ENCODE results near the gene PCDH7. TPM values are rescaled to one million over a fixed set of nuclear protein-coding genes. Genes with fewer than 3 reads are reported as not detected.

Gene PCDH7
- total and polyA plus RNA-seq, 2 donors from 2014 or later, result 1.4 to 10.2 TPM

GRCh38 chr4:30722092-30722358 lies 1.9 kb downstream of the PCDH7 start:
- no peak for DNase-seq
- intact Hi-C loops (cut with DNase I), result no loop called here
- H3K27me3 ChIP-seq (ENCODE audit: control insufficient read depth, insufficient read depth, low read length), result peaks cover 7% of the 10 kb centered on the region

GRCh38 chr4:30722359-30723200 lies 2.4 kb downstream of the PCDH7 start:
- intact Hi-C loops (cut with DNase I), result no loop called here
- H3K27ac ChIP-seq (ENCODE audit: low read depth in 2 of 2, low read length in 2 of 2), result no peak overlapping the region
- peaks cover 7% of the 10 kb centered on the region for H3K27me3 ChIP-seq (ENCODE audit: control insufficient read depth, insufficient read depth, low read length)
- H3K9ac ChIP-seq (ENCODE audit: low read length in 3 of 3), result peak overlapping the region in 1 of 3 donors; percentile 14
- no peaks in the 10 kb centered on the region for H3K9me3 ChIP-seq (ENCODE audit: control insufficient read depth in 2 of 3, insufficient read depth in 1 of 3, low read length in 3 of 3)
- H3K4me1 ChIP-seq (ENCODE audit: control insufficient read depth in 2 of 3, insufficient read depth in 2 of 3, low read depth in 1 of 3, low read length in 3 of 3), result peaks cover 0 to 19% (median 0%) of the 10 kb centered on the region in 3 donors
- no peaks in the 10 kb centered on the region for H3K36me3 ChIP-seq (ENCODE audit: control insufficient read depth in 2 of 3, insufficient read depth in 3 of 3, low read length in 3 of 3)
- FAIRE-seq (no peak), DNase-seq (peak in 4 of 5 donors; percentile 26 to 78 (median 49))
- peak overlapping the region; percentile 20 to 62 (median 45) for H3K4me3 ChIP-seq (ENCODE audit: low read length in 3 of 3)
- TF ChIP-seq, protein P1, sequence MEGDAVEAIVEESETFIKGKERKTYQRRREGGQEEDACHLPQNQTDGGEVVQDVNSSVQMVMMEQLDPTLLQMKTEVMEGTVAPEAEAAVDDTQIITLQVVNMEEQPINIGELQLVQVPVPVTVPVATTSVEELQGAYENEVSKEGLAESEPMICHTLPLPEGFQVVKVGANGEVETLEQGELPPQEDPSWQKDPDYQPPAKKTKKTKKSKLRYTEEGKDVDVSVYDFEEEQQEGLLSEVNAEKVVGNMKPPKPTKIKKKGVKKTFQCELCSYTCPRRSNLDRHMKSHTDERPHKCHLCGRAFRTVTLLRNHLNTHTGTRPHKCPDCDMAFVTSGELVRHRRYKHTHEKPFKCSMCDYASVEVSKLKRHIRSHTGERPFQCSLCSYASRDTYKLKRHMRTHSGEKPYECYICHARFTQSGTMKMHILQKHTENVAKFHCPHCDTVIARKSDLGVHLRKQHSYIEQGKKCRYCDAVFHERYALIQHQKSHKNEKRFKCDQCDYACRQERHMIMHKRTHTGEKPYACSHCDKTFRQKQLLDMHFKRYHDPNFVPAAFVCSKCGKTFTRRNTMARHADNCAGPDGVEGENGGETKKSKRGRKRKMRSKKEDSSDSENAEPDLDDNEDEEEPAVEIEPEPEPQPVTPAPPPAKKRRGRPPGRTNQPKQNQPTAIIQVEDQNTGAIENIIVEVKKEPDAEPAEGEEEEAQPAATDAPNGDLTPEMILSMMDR (IDR thresholded peaks at IDR 0.05; ENCODE audit: borderline replicate concordance, extremely low read depth, insufficient read depth), result no peak

More at GRCh38 chr4:30722092-30722358, 1.9 kb downstream of the PCDH7 start:
- no peaks in the 10 kb centered on the region for H3K9me3 ChIP-seq (ENCODE audit: control insufficient read depth in 2 of 3, insufficient read depth in 1 of 3, low read length in 3 of 3)
- peaks cover 0 to 23% (median 0%) of the 10 kb centered on the region in 3 donors for H3K4me1 ChIP-seq (ENCODE audit: control insufficient read depth in 2 of 3, insufficient read depth in 2 of 3, low read depth in 1 of 3, low read length in 3 of 3)
- H3K36me3 ChIP-seq (ENCODE audit: control insufficient read depth in 2 of 3, insufficient read depth in 3 of 3, low read length in 3 of 3), result no peaks in the 10 kb centered on the region
- FAIRE-seq, result no peak
- TF ChIP-seq, protein P1 (IDR thresholded peaks at IDR 0.05; ENCODE audit: borderline replicate concordance, extremely low read depth, insufficient read depth), result no peak
- H3K4me3 ChIP-seq (ENCODE audit: low read length in 3 of 3), result peak overlapping the region in 2 of 3 donors; percentile 45 to 62
- no peak overlapping the region for H3K27ac ChIP-seq (ENCODE audit: low read depth in 2 of 2, low read length in 2 of 2)
- no peak overlapping the region for H3K9ac ChIP-seq (ENCODE audit: low read length in 3 of 3)

DNA sequence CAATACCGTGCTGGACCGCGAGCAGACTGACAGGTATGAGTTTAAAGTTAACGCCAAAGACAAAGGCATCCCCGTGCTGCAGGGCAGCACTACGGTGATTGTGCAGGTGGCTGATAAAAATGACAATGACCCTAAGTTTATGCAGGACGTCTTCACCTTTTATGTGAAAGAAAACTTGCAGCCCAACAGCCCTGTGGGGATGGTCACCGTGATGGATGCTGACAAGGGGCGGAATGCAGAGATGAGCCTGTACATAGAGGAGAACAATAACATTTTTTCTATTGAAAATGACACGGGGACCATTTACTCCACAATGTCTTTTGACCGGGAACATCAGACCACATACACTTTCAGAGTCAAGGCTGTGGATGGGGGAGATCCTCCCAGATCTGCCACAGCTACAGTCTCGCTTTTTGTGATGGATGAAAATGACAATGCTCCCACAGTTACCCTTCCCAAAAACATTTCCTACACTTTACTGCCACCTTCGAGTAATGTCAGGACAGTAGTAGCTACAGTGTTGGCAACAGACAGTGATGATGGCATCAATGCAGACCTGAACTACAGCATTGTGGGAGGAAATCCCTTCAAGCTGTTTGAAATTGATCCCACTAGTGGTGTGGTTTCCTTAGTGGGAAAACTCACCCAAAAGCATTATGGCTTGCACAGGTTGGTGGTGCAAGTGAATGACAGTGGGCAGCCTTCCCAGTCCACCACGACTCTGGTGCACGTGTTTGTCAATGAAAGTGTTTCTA lies 3.2 kb downstream of the PCDH7 start:
- no peak for DNase-seq
- Histone ChIP-seq H3K4me1 (ENCODE audit: control insufficient read depth in 2 of 3, insufficient read depth in 2 of 3, low read depth in 1 of 3, low read length in 3 of 3) (peaks cover 0 to 16% (median 0%) of the 10 kb centered on the region in 3 donors), H3K9ac (ENCODE audit: low read length in 3 of 3) (peak overlapping the region in 1 of 3 donors; percentile 20), H3K4me3 (ENCODE audit: low read length in 3 of 3) (peak overlapping the region; percentile 20 to 62 (median 45)), H3K36me3 (ENCODE audit: control insufficient read depth in 2 of 3, insufficient read depth in 3 of 3, low read length in 3 of 3) (no peaks in the 10 kb centered on the region), H3K27ac (ENCODE audit: low read depth in 2 of 2, low read length in 2 of 2) (no peak overlapping the region), H3K27me3 (ENCODE audit: control insufficient read depth, insufficient read depth, low read length) (peaks cover 7% of the 10 kb centered on the region), H3K9me3 (ENCODE audit: control insufficient read depth in 2 of 3, insufficient read depth in 1 of 3, low read length in 3 of 3) (no peaks in the 10 kb centered on the region)
- intact Hi-C loops (cut with DNase I), result no loop called here
- TF ChIP-seq, protein P1 (IDR thresholded peaks at IDR 0.05; ENCODE audit: borderline replicate concordance, extremely low read depth, insufficient read depth), result no peak
- FAIRE-seq, result no peak

Measured in kidney (tissue), 14 donors.